K562 (cell line): ENCODE results near the gene PHF20. TPM values are rescaled to one million over a fixed set of nuclear protein-coding genes. Genes with fewer than 3 reads are reported as not detected.
A peak's percentile ranks its signal among the peaks of the same experiment; 100 is the strongest.

ENCODE experiments used
- MCM7 ChIP-seq, 2 experiments: fragments of 450-650 bp; IDR thresholded peaks; 2 replicates each; pipeline ENCODE4 v1.6.1; 2016 to 2018
- TAF7 ChIP-seq: fragments of 450-650 bp; IDR thresholded peaks from 2 replicates; pipeline ENCODE4 v1.6.1; 2016; ENCODE audit warnings: missing genetic modification characterization, missing compliant biosample characterization
- polyA plus RNA-seq, 8 experiments: library from polyadenylated mRNA; depleted of rRNA in 4 of 8; stranded (reverse) in 5 of 8; unstranded in 3 of 8; fragments of >200 nt; fragmentation: Nextera tagmentation in 2 of 8; fragmentation: Illumina TruSeq in 1 of 8; extraction: Ambion mirVana in 2 of 8; extraction: Trizol in 1 of 8; gene quantifications; 2 replicates each; pipeline versions ENCODE4 v1.2.1 to v1.2.3, GENCODE V29; 2011 to 2014; ENCODE audit warnings: inconsistent platforms in 1 of 8, missing spikeins in 1 of 8
- total RNA-seq, 7 experiments: library from RNA; depleted of rRNA in 6 of 7; stranded (reverse); fragments of >200 nt in 6 of 7; fragmentation: Illumina TruSeq in 2 of 7; extraction: Trizol in 2 of 7; gene quantifications; 2 replicates each; pipeline versions ENCODE4 v1.2.1 to v1.2.3, GENCODE V29; 2011 to 2021; ENCODE audit warnings: low replicate concordance in 1 of 7
- TF ChIP-seq, protein P1 (sequence below): sonication (generic); formaldehyde crosslinking; IDR thresholded peaks from 2 replicates; pipeline ENCODE4 v1.8.0; 2022; ENCODE audit warnings: mild to moderate bottlenecking, missing genetic modification reagents
- TF ChIP-seq, protein P2 (sequence below): fragments of 450-650 bp; formaldehyde crosslinking; IDR thresholded peaks from 2 replicates; pipeline ENCODE4 v1.4.0; 2022; ENCODE audit warnings: missing genetic modification characterization
- TF ChIP-seq, protein P3 (sequence below): IDR thresholded peaks from 2 replicates; pipeline ENCODE4 v1.6.1; 2011; ENCODE audit warnings: borderline replicate concordance, low read depth, mild to moderate bottlenecking, moderate library complexity, low read length; ENCODE audit not compliant: insufficient read depth, poor library complexity, severe bottlenecking
- TF ChIP-seq, protein P4 (sequence below), 2 experiments: fragments of 450-650 bp; IDR thresholded peaks; 2 replicates each; pipeline ENCODE4 v1.6.1; 2016

PHF20 gene
- total and polyA plus RNA-seq, 9 of the 15 experiments (the other 6 are each of a cell fraction or from before 2014, with no cell fraction given) = 49.9 to 196 (median 70.7) TPM

DNA sequence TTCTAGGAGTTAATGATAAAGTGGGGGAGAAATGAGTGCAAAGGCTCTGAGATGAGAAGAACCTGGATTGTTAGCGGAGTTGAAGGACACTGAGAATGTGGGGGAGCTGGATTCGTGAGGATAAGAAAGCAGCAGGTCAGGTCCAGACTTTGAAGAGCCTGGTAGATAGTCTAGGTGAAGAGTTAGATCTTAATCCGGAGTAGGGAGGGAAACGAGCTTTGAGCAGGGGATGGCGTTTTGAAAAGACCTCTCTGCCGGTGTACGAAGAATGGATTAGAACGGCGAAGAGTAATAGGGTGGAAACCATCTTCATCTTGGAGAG is 487 bp upstream of the PHF20 start (continued):
- TF ChIP-seq, protein P1, sequence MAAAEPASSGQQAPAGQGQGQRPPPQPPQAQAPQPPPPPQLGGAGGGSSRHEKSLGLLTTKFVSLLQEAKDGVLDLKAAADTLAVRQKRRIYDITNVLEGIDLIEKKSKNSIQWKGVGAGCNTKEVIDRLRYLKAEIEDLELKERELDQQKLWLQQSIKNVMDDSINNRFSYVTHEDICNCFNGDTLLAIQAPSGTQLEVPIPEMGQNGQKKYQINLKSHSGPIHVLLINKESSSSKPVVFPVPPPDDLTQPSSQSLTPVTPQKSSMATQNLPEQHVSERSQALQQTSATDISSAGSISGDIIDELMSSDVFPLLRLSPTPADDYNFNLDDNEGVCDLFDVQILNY (CRISPR knock-in tag) = 0 out of 2 replicates have a peak, but pooled peaks have one; percentile 59
- TF ChIP-seq, protein P2, sequence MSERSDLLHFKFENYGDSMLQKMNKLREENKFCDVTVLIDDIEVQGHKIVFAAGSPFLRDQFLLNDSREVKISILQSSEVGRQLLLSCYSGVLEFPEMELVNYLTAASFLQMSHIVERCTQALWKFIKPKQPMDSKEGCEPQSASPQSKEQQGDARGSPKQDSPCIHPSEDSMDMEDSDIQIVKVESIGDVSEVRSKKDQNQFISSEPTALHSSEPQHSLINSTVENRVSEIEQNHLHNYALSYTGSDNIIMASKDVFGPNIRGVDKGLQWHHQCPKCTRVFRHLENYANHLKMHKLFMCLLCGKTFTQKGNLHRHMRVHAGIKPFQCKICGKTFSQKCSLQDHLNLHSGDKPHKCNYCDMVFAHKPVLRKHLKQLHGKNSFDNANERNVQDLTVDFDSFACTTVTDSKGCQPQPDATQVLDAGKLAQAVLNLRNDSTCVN (CRISPR knock-in tag) = 0 out of 2 replicates have a peak, but pooled peaks have one; percentile 17
- TF ChIP-seq MCM7 (IDR thresholded peaks at IDR 0.05) (0 out of 4 replicates have a peak, but pooled peaks of 1 of the 2 experiments have one; percentile 55), TAF7 (tag) (no peak)
- TF ChIP-seq, protein P3, sequence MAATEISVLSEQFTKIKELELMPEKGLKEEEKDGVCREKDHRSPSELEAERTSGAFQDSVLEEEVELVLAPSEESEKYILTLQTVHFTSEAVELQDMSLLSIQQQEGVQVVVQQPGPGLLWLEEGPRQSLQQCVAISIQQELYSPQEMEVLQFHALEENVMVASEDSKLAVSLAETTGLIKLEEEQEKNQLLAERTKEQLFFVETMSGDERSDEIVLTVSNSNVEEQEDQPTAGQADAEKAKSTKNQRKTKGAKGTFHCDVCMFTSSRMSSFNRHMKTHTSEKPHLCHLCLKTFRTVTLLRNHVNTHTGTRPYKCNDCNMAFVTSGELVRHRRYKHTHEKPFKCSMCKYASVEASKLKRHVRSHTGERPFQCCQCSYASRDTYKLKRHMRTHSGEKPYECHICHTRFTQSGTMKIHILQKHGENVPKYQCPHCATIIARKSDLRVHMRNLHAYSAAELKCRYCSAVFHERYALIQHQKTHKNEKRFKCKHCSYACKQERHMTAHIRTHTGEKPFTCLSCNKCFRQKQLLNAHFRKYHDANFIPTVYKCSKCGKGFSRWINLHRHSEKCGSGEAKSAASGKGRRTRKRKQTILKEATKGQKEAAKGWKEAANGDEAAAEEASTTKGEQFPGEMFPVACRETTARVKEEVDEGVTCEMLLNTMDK = no peak
- TF ChIP-seq, protein P4, sequence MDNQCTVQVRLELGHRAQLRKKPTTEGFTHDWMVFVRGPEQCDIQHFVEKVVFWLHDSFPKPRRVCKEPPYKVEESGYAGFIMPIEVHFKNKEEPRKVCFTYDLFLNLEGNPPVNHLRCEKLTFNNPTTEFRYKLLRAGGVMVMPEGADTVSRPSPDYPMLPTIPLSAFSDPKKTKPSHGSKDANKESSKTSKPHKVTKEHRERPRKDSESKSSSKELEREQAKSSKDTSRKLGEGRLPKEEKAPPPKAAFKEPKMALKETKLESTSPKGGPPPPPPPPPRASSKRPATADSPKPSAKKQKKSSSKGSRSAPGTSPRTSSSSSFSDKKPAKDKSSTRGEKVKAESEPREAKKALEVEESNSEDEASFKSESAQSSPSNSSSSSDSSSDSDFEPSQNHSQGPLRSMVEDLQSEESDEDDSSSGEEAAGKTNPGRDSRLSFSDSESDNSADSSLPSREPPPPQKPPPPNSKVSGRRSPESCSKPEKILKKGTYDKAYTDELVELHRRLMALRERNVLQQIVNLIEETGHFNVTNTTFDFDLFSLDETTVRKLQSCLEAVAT (IDR thresholded peaks at IDR 0.05) = peak in 1 of 2 experiments; percentile 53; a peak in 1 of 4 replicates
